ENCODE data around the gene SH2D4B. TPM values are rescaled to one million over a fixed set of nuclear protein-coding genes. Genes with fewer than 3 reads are reported as not detected.

The SH2D4B gene
- total RNA-seq, 4 donors from 2014 or later = 0.26 to 0.42 TPM; not detected in 2

- intact Hi-C loops (cut with DNase I) = no loop called here
- H3K27me3 ChIP-seq = no peaks in the 10 kb centered on the region
- no peak overlapping the region for H3K27ac ChIP-seq (replicated peaks in 1 of 4)
- 87% methylated on average over 3 of the region's 3 CpGs for WGBS
- no peaks in the 10 kb centered on the region for H3K4me1 ChIP-seq
- H3K36me3 ChIP-seq = no peaks in the 10 kb centered on the region
- TF ChIP-seq CTCF (IDR thresholded peaks at IDR 0.05) (no peak), POLR2AphosphoS5 (IDR thresholded peaks at IDR 0.05) (no peak), POLR2A (IDR thresholded peaks at IDR 0.05; ENCODE audit: low read depth) (no peak), EP300 (IDR thresholded peaks at IDR 0.05) (no peak)
- DNase-seq (ENCODE audit: extremely low spot score) = no peak
- no peaks in the 10 kb centered on the region for H3K9me3 ChIP-seq
- no peak overlapping the region for H3K4me3 ChIP-seq
Measured at GRCh38 chr10:80617807-80618206, 80.1 kb downstream of the SH2D4B start.

GRCh38 chr10:80619036-80619435 lies 81.3 kb downstream of the SH2D4B start:
- Histone ChIP-seq H3K9me3 (no peaks in the 10 kb centered on the region), H3K27ac (replicated peaks in 1 of 4) (no peak overlapping the region), H3K27me3 (no peaks in the 10 kb centered on the region), H3K4me1 (no peaks in the 10 kb centered on the region), H3K36me3 (no peaks in the 10 kb centered on the region), H3K4me3 (no peak overlapping the region)
- DNase-seq (ENCODE audit: extremely low spot score) = no peak
- intact Hi-C loops (cut with DNase I) = no loop called here
- 82% methylated on average over 5 of the region's 5 CpGs for WGBS
- TF ChIP-seq CTCF (IDR thresholded peaks at IDR 0.05) = no peak
- TF ChIP-seq POLR2A (IDR thresholded peaks at IDR 0.05; ENCODE audit: low read depth) = no peak
- no peak for TF ChIP-seq EP300 (IDR thresholded peaks at IDR 0.05)
- TF ChIP-seq POLR2AphosphoS5 (IDR thresholded peaks at IDR 0.05) = no peak

GRCh38 chr10:80622153-80622552 lies 84.5 kb downstream of the SH2D4B start:
- intact Hi-C loops (cut with DNase I) = no loop called here
- H3K4me3 ChIP-seq = no peak overlapping the region
- no peak for DNase-seq (ENCODE audit: extremely low spot score)
- H3K36me3 ChIP-seq = no peaks in the 10 kb centered on the region
- no peaks in the 10 kb centered on the region for H3K9me3 ChIP-seq
- 74% methylated on average over 3 of the region's 3 CpGs for WGBS
- H3K27me3 ChIP-seq = no peaks in the 10 kb centered on the region
- TF ChIP-seq POLR2A (IDR thresholded peaks at IDR 0.05; ENCODE audit: low read depth) (no peak), POLR2AphosphoS5 (IDR thresholded peaks at IDR 0.05) (no peak), EP300 (IDR thresholded peaks at IDR 0.05) (no peak), CTCF (IDR thresholded peaks at IDR 0.05) (no peak)
- H3K27ac ChIP-seq (replicated peaks in 1 of 4) = no peak overlapping the region
- H3K4me1 ChIP-seq = no peaks in the 10 kb centered on the region

GRCh38 chr10:80630324-80630723 lies 92.6 kb downstream of the SH2D4B start:
- Histone ChIP-seq H3K4me1 (no peaks in the 10 kb centered on the region), H3K9me3 (no peaks in the 10 kb centered on the region), H3K27ac (replicated peaks in 1 of 4) (no peak overlapping the region), H3K4me3 (no peak overlapping the region), H3K27me3 (no peaks in the 10 kb centered on the region), H3K36me3 (no peaks in the 10 kb centered on the region)
- no peak for TF ChIP-seq CTCF (IDR thresholded peaks at IDR 0.05)
- TF ChIP-seq POLR2AphosphoS5 (IDR thresholded peaks at IDR 0.05) = no peak
- intact Hi-C loops (cut with DNase I) = no loop called here
- DNase-seq (ENCODE audit: extremely low spot score) = no peak
- 75% methylated on average over 1 of the region's 1 CpG for WGBS

GRCh38 chr10:80632742-80633141 lies 95.0 kb downstream of the SH2D4B start:
- Histone ChIP-seq H3K27me3 (no peaks in the 10 kb centered on the region), H3K9me3 (no peaks in the 10 kb centered on the region), H3K27ac (replicated peaks in 1 of 4) (no peak overlapping the region), H3K36me3 (no peaks in the 10 kb centered on the region), H3K4me3 (no peak overlapping the region), H3K4me1 (no peaks in the 10 kb centered on the region)
- DNase-seq (ENCODE audit: extremely low spot score) = no peak
- 94% methylated on average over 7 of the region's 7 CpGs for WGBS
- intact Hi-C loops (cut with DNase I) = no loop called here
- TF ChIP-seq POLR2A (IDR thresholded peaks at IDR 0.05; ENCODE audit: low read depth) (no peak), CTCF (IDR thresholded peaks at IDR 0.05) (no peak), EP300 (IDR thresholded peaks at IDR 0.05) (no peak), POLR2AphosphoS5 (IDR thresholded peaks at IDR 0.05) (no peak)
